DMS79 treated with DMSO at 0.1 percent for 48 hours (cell line): ENCODE results near the gene ITGB6.

Source experiments
- DNase-seq: peaks from one replicate; lab custom pipeline; 2025; lab: John Stamatoyannopoulos, UW

ITGB6 gene

GRCh38 chr2:160199683-160200389, at the start of gene ITGB6:
TSS of gene ITGB6 (minus strand) at chr2:160200272. CDS start at chr2:160200063, 209 bp downstream.
- no peak for DNase-seq

GRCh38 chr2:160247296-160248035, 47.4 kb upstream of the ITGB6 start:
- DNase-seq: no peak

- no peak for DNase-seq
These were observed 46.3 kb upstream of the ITGB6 start for GRCh38 chr2:160246356-160246755.

GRCh38 chr2:160245614-160246155, 45.6 kb upstream of the ITGB6 start:
- no peak for DNase-seq

GRCh38 chr2:160242893-160243564, 43.0 kb upstream of the ITGB6 start:
- DNase-seq: no peak

GRCh38 chr2:160241251-160242137, 41.4 kb upstream of the ITGB6 start:
- no peak for DNase-seq

GRCh38 chr2:160239436-160239835, 39.4 kb upstream of the ITGB6 start:
- no peak for DNase-seq

GRCh38 chr2:160238392-160238791, 38.3 kb upstream of the ITGB6 start:
- DNase-seq: no peak

GRCh38 chr2:160232905-160233475, 32.9 kb upstream of the ITGB6 start:
- no peak for DNase-seq

- no peak for DNase-seq
These were observed 29.5 kb upstream of the ITGB6 start for GRCh38 chr2:160229591-160229990.

GRCh38 chr2:160228141-160228917, 28.3 kb upstream of the ITGB6 start:
- DNase-seq: no peak

- DNase-seq: no peak
These were observed 27.3 kb upstream of the ITGB6 start for GRCh38 chr2:160227293-160227915.

- DNase-seq: no peak
These were observed 26.3 kb upstream of the ITGB6 start for GRCh38 chr2:160226367-160226766.

- DNase-seq: no peak
These were observed 25.6 kb upstream of the ITGB6 start for GRCh38 chr2:160225722-160226121.

GRCh38 chr2:160224507-160224906, 24.4 kb upstream of the ITGB6 start:
- no peak for DNase-seq

- no peak for DNase-seq
These were observed 24.0 kb upstream of the ITGB6 start for GRCh38 chr2:160224060-160224459.

GRCh38 chr2:160223560-160223959, 23.5 kb upstream of the ITGB6 start:
- DNase-seq: no peak

- DNase-seq: no peak
These were observed 22.6 kb upstream of the ITGB6 start for GRCh38 chr2:160222546-160223283.
